GM12892 (cell line): Measurements from ENCODE around the gene DUOXA2.

ENCODE experiments used
- POLR2A ChIP-seq: IDR thresholded peaks from 2 replicates; pipeline ENCODE4 v1.6.1; 2011; ENCODE audit warnings: low read depth, low read length, control low read depth
- POLR2AphosphoS5 ChIP-seq: IDR thresholded peaks from 2 replicates; pipeline ENCODE4 v1.6.1; 2011; ENCODE audit warnings: low read depth, low read length, control low read depth
- TAF1 ChIP-seq: IDR thresholded peaks from 2 replicates; pipeline ENCODE4 v1.6.1; 2011; ENCODE audit warnings: low read depth, mild to moderate bottlenecking, control low read depth, low read length, borderline replicate concordance

DNA sequence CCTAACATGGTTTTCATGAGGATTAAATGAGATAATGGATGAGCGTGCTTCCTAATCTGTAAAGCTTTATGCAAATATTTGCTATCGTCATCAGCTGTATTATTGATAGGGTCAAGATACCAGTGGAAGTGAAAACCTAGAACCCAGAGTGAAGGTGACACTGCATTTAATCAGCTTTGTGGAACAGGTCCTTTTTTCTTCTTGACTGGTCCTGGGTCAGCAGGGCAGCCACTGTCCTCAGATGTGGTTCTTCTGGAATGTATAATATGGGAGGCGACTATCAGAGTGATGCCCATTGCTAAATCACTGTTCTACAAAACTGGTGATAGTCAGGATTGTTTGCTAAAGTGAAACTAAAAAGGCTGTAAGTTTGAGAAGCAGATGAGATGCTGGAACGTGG, 49.7 kb upstream of the DUOXA2 start:
- TF ChIP-seq POLR2AphosphoS5 (no peak), POLR2A (no peak), TAF1 (no peak)
